HG03460 (cell line): ENCODE measurements around the gene ADD3.
A peak's percentile ranks its signal among the peaks of the same experiment; 100 is the strongest.

Source experiments
- ATAC-seq: cut with Tn5 transposase; IDR thresholded peaks from one replicate; pipeline ENCODE4 v1.9.1; 2021; ENCODE audit not compliant: unreplicated experiment

ADD3 gene

DNA sequence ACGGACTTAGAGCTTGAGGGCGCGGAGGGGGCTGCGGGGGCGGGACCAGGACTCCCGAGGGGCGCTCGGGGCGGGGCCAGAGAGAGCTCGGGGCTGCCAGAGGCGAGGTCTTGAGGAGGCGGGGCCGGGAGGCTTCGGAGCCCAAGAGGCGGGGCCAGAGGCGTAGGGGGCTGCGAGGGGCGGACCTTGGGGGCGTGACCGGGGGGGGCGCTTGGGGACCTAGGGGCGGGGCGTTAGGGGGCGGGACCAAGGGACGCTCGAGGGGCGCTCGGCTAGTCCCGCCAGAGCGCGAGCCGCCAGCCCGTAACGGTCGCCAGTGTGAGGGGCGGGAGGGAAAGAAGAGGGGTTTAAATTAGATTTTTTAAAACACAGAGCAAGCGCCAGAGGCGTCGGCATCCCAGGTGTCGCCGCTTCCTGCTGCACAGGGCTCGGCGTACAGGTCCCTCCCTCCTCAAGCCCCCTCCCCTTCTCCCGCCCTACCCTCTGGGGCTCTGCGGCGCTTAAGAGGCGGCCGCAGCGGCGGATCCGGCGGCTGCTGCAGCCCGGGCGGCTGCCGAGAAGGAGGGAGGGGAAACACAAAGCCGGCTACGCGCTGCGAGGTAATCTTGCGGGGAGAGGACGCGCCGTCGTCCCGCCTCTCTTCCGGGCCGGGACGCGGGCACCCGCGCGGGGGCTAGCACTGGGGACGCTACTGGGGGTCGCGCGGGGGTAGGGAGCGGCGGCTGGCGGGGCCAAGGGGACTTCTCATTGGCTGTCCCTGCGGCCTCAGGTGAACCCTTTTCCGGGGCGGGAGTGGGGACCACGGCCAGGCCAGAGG is at the start of gene ADD3:
ADD3 (plus strand) TSS at position 284 of the 817 bp plus-strand sequence. CDS start 92,670 bp downstream, outside the sequence.
- peak; percentile 63 for ATAC-seq

DNA sequence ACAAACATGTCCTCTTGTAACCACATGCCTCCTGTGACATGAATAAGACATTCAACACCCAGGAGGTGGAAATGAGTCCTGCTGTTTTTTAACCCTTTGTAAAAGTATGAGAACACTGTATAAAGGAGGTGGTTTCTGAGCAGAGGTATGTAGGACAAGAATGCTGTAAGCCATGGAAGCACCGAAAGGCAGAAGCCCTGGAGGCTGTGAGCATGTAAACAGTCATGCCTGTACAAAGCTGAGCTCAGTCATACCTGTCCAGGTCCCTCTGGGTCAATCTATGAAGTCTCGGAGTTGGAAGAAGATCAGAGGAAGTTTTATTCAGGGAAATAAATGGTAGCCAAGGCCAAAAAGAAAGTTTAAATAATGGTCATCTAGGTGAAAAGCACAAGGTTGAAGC is 49.7 kb upstream of the ADD3 start:
- no peak for ATAC-seq

- ATAC-seq = no peak
Observed at GRCh38 chr10:109959259-109960145, 48.3 kb upstream of the ADD3 start.

GRCh38 chr10:109960682-109961081 is 47.1 kb upstream of the ADD3 start:
- ATAC-seq = no peak

DNA sequence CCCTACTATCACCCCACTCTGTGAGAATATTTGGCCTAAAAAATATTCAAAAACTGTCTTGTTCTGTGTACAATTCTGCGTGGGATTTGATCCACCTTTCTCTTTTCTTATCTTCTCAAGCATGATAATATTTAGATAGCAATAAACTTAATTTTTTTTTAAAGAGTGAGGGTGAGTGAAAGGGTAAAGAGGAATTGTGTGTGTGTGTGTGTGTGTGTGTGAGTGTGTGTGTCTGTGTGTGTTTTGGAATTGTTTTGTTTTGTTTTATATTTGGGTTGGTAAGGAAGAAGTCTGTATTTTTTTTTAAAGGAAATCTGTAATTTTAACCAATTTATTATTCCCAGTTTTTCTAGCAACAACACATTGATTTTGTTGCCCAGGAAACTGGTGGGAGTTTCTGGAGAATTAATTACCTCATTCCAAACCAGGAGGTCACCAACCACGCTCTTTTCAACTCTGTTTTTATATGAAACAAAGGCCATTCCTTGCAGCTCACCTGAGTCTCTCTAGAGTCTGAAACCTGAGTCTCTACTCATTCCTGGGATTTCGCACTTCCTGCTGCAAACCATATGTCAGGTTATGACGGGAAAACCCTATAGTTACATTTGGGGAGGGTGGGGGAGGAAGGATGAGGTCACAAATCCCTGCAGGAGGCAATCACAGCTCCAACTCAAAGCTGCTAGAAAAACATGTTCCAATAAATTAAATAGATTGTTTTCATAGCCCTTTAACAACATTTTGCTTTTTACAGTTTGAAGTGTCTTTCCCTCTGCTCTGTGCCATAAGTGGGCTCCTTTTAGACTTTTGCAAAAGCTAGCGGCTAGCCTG is 46.4 kb upstream of the ADD3 start:
- ATAC-seq = no peak

DNA sequence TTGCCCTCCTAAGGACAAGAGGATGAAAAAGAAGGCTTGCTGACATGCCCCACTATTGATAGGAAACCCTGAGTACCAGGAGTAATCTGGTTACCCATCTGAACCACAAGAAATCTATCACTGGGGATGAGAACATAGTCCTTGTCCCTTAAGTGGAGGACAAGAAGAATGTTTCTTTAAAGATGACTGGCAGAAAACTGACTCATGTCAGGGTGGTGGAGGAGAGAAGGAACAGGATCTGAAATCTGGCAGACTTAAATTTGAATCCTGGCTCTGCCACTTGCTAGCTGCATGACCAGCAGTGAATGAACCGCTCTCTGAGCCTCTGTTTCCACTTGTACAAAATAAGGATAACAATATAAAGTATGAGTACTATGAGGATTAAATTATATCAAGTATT is 45.5 kb upstream of the ADD3 start:
- ATAC-seq = no peak

DNA sequence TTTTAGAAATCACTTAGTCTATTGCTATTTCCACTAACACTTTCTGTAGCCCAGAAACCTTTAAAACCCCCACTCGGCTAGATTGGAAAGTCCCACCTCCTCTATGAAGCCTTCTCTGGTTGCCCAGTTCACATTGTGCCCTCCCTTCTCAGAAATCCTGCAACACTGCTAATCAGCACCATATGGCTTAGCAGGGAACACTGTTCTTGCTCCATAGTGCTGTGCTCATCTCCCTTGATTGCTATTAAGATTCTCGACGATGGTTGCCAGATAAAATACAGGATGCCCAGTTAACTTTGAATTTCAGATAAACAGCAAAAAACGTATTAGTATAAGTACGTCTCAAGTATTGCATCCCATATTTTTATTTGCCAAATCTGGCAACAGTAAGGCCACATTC is 44.3 kb upstream of the ADD3 start:
- ATAC-seq = no peak

GRCh38 chr10:109964318-109964717 is 43.5 kb upstream of the ADD3 start:
- ATAC-seq = no peak

DNA sequence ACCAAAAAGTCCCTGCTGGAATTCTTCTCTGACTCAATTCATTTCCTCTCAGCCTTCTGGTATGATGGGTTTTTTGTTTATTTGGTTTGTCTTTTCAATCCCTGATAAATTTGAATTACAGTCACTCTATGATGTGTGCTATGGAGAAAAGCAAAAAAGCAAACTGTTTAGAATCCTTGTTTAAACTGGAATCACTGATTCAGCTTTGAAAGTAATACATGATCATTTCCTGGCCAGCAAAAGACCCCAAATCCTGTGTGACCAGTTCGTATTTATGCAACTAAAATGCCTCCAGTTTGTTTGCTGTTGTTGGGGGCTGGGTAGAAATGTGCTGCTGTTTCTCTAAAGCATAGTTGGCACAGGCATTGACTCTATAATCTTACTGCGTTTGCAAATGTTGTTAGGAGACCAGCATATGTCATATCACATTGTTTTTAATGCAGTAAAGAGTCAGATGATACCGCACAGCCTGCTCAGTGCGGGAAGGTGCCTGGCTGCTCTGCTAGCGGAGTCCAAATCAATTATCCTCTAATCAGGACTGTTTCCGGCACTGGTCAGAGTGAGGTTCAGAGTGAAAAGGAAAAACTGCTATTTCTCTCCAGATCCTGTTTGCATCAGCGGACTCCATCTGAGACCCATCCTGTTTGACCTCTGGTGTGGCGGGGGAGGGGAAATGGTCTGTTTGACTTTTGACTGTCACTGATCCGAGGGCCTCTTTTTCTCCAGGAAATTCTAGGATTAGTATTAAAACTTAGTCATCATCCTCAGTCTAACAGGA is 40.6 kb upstream of the ADD3 start:
- ATAC-seq = no peak

GRCh38 chr10:109967739-109968088 is 40.1 kb upstream of the ADD3 start:
- no peak for ATAC-seq

DNA sequence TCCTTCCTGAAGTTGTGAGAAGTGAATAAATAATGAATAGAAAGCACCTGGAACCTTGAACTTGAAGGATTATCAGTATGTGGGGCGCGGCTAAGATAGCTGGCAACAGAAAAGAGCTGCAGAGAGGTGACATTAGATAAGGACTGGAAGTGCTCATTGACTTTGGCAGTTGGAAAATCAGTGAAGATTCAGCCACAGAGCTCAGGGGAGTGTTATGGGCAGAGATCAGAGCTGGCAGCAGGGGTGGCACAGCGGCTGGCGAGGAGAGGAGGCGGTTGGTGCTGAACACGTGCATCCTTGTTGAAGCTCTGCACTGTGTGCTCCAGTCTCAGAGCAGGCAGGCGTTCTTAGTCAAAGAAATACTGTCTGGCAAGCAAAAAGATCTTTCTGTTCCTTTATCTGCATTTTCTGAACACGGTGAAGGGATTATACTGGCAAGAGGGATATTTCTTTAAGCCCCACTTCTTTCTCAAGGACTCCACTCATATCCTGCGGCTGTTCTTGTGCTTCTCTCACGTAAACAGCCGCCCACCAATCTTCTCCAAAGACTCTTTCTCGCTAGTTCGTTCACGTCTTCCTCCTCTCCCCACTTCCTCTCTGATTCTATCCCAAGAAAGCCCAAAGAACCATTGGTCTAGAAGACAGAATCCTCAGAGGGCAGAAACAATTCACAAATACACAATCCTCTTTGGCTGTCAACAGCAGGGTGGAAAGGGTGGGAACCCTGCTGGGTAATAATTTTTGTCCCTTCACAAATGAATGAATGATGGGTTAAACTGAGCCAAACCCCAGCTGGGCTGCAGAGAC is 38.6 kb upstream of the ADD3 start:
- no peak for ATAC-seq

- no peak for ATAC-seq
Observed at GRCh38 chr10:109969760-109970346, 37.9 kb upstream of the ADD3 start.

DNA sequence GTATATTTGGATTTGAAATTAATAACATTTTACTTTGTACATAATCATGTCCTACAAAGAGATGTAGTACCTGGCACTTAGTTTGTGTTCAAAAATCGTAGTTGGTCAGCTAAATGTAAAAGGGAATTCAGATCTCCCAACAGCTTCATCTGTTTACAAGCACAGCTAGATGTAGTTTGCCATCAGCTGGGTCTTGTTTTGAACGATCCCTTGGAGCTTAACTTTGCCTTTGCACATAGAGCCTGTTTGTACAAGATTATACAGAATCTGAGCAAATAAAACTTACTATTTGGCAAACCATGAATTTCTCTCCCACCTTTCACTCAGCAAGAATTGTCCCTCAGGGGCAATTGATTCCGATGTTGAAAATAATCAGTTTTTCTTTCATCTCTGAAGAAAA is 36.1 kb upstream of the ADD3 start:
- ATAC-seq = no peak

DNA sequence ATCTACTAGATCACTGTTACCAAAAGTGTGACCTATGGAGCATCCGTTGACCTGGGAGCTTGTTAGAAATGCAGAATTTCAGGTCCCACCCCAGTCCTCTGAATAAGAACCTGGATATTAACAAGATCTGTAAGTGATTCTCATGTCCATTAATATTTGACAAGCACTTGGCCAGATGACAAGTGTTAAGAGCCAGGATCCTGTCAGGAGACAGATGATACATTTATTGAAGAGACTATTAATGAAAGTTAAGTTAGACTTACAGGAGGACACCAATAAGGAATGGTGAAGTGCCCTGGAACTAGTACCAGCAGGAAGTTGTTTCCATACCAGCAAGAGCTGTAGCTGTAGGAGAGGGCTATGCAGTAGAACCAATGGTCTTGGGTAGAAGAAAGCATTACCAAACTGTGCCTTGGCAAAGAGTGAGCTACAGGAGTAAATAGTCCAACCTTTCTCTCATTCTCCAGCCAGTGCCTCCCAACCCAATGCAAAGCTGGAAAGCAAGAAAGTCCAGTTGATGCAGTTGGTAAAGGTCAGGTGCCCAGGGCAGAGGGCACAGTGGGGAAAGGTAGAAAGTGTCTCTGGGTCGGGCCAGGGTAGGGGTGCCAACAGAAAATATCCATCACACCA is 35.3 kb upstream of the ADD3 start:
- ATAC-seq = no peak

GRCh38 chr10:109973326-109973829 is 34.4 kb upstream of the ADD3 start:
- ATAC-seq = no peak

- ATAC-seq = no peak
Observed at GRCh38 chr10:109974504-109975191, 33.1 kb upstream of the ADD3 start.

DNA sequence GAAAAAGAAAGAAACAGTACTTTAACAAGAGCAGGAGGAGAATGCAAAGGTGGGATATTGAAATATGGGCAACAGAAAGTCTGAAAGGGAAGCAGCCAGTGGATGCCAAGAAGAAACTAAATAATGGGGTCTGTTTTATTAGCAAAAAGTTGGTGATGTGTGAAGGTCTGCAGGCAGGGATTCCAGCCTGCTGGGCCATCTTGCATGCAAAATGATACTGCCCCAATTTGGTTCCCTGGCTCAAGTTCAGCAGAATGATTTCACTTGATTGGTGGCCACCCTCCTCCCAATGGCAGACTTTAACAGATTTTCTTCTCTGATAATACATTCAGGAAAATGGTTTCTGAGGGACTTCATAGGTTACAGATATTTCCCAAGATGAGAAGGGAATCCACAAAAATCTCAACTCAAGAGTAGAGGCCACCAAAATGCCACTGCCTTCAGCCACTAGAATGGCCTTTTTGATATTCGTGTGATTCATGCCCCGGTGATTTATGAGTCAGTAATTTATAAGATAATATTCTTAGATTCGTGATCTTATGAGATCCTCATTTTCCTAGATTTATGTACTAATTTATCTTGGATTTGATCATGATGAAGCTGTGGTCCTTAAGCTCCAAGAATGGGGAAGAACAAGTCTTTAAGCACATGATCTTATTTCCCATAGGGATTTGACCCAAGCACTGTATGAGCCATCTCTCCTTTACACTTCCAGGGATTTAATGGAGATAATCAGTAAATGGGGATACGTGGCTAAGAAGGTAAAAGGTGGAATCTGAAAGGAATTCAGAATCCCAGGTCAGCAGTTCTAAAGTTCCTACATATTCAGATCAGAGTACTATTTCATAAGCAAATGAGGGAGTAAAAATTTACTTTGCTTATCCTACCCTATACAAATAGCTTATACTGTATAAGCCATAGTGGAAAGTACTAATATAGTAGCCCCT is 32.3 kb upstream of the ADD3 start:
- ATAC-seq = no peak
